Right lung (tissue), 5 donors: ENCODE data around the gene PRPF38A. TPM values are rescaled to one million over a fixed set of nuclear protein-coding genes. Genes with fewer than 3 reads are reported as not detected.

Experiments used
- DNase-seq, 2 donors: peaks; one replicate each; pipeline ENCODE4 v3.0.0-alpha.2; 2013
- polyA plus RNA-seq, 5 donors: library from polyadenylated mRNA; unstranded; fragments of 120-200 nt; gene quantifications; one replicate each; pipeline versions ENCODE4 v1.2.1 to v1.2.3, GENCODE V29; 2013; ENCODE audit warnings: inconsistent platforms in 1 of 5, low replicate concordance in 1 of 5; ENCODE audit not compliant: insufficient read length in 5 of 5, insufficient read depth in 1 of 5

The PRPF38A gene
- polyA plus RNA-seq, 5 donors = 65.9 to 86.6 (median 81.2) TPM

DNA sequence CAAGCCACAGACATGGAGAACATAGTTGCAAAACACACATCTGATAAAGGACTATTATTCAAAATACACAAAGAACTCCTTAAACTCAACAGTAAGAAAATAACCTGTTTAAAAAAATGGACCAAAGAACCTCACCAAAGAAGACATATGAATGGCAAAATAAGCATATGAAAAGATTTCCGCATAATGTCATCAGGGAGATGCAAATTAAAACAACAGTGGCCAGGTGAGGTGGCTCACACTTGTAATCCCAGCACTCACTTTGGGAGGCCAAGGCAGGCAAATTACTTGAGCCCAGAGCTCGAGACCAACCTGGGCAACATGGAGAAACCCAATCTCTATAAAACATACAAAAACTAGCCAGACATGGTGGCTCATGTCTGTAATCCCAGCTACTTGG, 50.4 kb downstream of the PRPF38A start:
- no peak for DNase-seq

DNA sequence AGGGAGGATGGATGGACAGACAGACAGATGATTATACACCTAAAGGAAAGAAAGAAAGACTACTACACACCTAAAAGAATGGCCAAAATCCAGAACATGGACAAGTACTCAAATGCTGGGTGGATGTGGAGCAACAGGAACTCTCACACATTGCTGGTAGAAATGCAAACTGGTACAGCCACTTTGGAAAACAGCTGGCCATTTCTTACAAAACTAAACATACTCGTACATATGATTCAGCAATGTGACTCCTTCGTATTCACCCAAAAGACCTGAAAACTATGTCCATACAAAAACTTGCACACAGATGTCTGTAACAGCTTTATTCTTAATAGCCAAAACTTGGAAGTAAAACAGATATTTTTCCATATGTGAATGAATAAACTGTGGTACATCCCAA, 51.3 kb downstream of the PRPF38A start:
- no peak for DNase-seq

DNA sequence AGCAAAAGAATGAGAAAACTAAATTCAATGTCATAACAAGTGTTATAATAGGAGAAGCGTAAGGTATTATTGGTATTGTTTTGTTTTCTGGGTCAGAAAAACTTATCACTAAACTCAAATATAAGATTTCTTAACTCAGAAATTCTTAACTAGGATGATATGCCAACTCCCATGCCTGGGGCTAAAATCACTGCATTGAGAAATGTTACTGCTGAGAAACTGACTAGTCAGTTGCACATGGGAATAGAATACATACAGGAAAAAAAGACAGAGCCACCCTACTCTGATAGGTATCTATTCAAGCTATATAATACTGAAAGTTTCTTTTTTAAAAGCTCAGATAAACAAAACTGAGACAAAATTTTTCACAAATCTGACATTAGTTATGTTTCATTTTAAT, 56.3 kb downstream of the PRPF38A start:
- DNase-seq = no peak

DNA sequence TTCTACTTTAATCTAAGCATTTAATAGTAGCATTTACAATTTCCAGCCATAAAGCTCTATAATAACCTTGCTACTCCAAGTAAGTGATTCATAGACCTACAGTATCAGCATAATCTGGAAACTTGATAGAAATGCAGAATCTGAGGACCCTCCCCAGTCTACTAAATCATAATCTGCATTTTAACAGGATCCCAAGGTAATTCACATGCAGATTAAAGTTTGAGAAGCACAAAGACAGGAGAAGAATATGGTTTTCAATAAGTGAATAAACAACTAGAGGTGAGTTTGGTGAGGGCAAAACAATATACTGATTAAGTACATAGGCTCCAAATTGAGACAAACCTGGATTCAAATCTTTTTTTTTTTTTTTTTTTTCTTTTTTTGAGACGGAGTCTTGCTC, 57.4 kb downstream of the PRPF38A start:
- no peak for DNase-seq

DNA sequence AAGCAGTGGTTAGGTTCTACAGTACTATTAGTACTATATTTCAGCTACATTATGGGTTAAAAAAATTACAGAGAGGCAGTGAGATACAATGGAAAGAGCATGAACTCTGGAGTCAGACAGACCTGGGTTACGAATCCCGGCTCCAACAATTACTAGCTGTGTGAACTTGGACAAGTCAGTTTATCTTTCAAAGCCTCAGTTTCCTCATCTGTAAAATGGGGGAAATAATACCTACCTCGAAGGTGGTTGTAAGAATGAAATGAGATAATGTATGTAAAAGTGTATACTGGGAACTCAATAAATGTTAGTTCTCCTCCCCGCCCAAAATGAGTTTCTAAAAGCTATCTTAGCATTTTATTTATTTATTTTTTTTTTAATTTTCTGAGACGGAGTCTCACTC, 59.5 kb downstream of the PRPF38A start:
- DNase-seq = no peak

DNA sequence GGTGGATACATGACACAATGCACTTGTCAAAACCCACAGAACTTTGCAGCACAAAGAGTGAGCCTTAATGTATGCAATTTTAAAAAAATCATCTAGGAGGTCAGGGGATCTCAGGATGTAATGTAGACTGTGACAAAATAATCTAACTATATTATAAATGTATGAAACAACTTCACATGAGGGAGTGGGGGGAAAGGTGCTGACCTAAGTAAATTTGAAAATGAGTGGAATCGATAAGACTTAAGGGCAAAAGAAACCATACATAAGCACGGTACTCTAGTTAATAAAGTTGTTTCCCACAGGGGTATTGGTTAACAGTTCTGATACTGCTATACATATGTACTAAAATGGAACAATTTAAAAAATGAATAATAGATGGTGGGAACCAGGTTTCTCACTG, 64.7 kb downstream of the PRPF38A start:
- DNase-seq = no peak

Other genes starting within 250 kb of the PRPF38A start
- 10 to 100 TPM; 27.6 to 35.6 (median 30.1) TPM for gene CC2D1B, start 38.4 kb upstream of the PRPF38A start, polyA plus RNA-seq
- 1 to 10 TPM; 5.2 to 8.2 (median 7.9) TPM for gene ORC1, start 179 bp upstream of the PRPF38A start, polyA plus RNA-seq
- gene TUT4, start 148.5 kb downstream of the PRPF38A start, polyA plus RNA-seq = 100 to 1,000 TPM in 4 of 5 donors, 10 to 100 TPM in 1; 98.5 to 122 (median 116) TPM
- 100 to 1,000 TPM in 1 of 5 donors, 10 to 100 TPM in 4; 71.9 to 104 (median 83.7) TPM for gene GPX7, start 197.8 kb downstream of the PRPF38A start, polyA plus RNA-seq
- 1 to 10 TPM in 2 of 5 donors, under 1 TPM in 3; 0.63 to 1.1 (median 0.76) TPM for gene SHISAL2A, start 228.6 kb downstream of the PRPF38A start, polyA plus RNA-seq